ENCODE results near the gene DNAJB1.
"Not testable (repeated sequence)": the region's sequence is repeated elsewhere in the genome, so short reads cannot be mapped to it uniquely, and the experiment has no call there.

Gene DNAJB1

GRCh38 chr19:14553042-14553938 is 35.1 kb upstream of the DNAJB1 start:
- DNase-seq, result no peak

GRCh38 chr19:14552006-14552360 is 33.8 kb upstream of the DNAJB1 start:
- not testable (repeated sequence) for DNase-seq

GRCh38 chr19:14551134-14552005 is 33.2 kb upstream of the DNAJB1 start:
- DNase-seq, result not testable (repeated sequence)

- no peak for DNase-seq
Observed at GRCh38 chr19:14550201-14550754, 32.1 kb upstream of the DNAJB1 start.

GRCh38 chr19:14545716-14546082 is 27.5 kb upstream of the DNAJB1 start:
- no peak for DNase-seq

GRCh38 chr19:14544977-14545715 is 26.9 kb upstream of the DNAJB1 start:
- DNase-seq, result no peak

GRCh38 chr19:14544047-14544446 is 25.9 kb upstream of the DNAJB1 start:
- no peak for DNase-seq

GRCh38 chr19:14542711-14543328 is 24.6 kb upstream of the DNAJB1 start:
- no peak for DNase-seq

GRCh38 chr19:14541979-14542378 is 23.8 kb upstream of the DNAJB1 start:
- not testable (repeated sequence) for DNase-seq

- no peak for DNase-seq
Observed at GRCh38 chr19:14540741-14541525, 22.7 kb upstream of the DNAJB1 start.

GRCh38 chr19:14536926-14537692 is 18.9 kb upstream of the DNAJB1 start:
- no peak for DNase-seq

- no peak for DNase-seq
Observed at GRCh38 chr19:14533450-14533849, 15.3 kb upstream of the DNAJB1 start.

GRCh38 chr19:14530506-14530905 is 12.3 kb upstream of the DNAJB1 start:
- DNase-seq, result no peak

GRCh38 chr19:14530005-14530348 is 11.8 kb upstream of the DNAJB1 start:
- no peak for DNase-seq

- DNase-seq, result peak; percentile 98
Observed at GRCh38 chr19:14529254-14530004, 11.2 kb upstream of the DNAJB1 start, which contains the start of gene TECR. TECR (plus strand) TSS chr19:14529594; CDS start chr19:14529697, 103 bp downstream.

GRCh38 chr19:14528419-14529253 is 10.4 kb upstream of the DNAJB1 start:
- DNase-seq, result no peak

GRCh38 chr19:14526423-14526822 is 8.2 kb upstream of the DNAJB1 start:
- DNase-seq, result no peak

GRCh38 chr19:14525729-14526128 is 7.5 kb upstream of the DNAJB1 start:
- no peak for DNase-seq

- DNase-seq, result no peak
Observed at GRCh38 chr19:14520543-14520942, 2.3 kb upstream of the DNAJB1 start.

Data from NCI-H1930 (cell line).